WI38 (cell line): ENCODE measurements around the gene SPDL1.
A peak's percentile ranks its signal among the peaks of the same experiment; 100 is the strongest.

Source experiments
- H3K4me3 ChIP-seq: 2 replicates; pipeline ENCODE4 v1.5.1; 2011; ENCODE audit warnings: low read depth, mild to moderate bottlenecking, control low read depth, low read length
- CTCF ChIP-seq: IDR thresholded peaks from 2 replicates; pipeline ENCODE4 v1.5.1; 2012; ENCODE audit warnings: low read depth, mild to moderate bottlenecking, control low read depth, low read length

The SPDL1 gene

GRCh38 chr5:169546346-169546745 is 37.2 kb upstream of the SPDL1 start:
- TF ChIP-seq CTCF = no peak

GRCh38 chr5:169547508-169547907 is 36.1 kb upstream of the SPDL1 start:
- no peak for TF ChIP-seq CTCF
- H3K4me3 ChIP-seq = no peak overlapping the region

More at GRCh38 chr5:169546346-169546745, 37.2 kb upstream of the SPDL1 start:
- no peak overlapping the region for H3K4me3 ChIP-seq

- H3K4me3 ChIP-seq = no peak overlapping the region
- 0 out of 2 replicates have a peak, but pooled peaks have one; percentile 3 for TF ChIP-seq CTCF
These were observed 35.3 kb upstream of the SPDL1 start for GRCh38 chr5:169548315-169548714.

GRCh38 chr5:169549453-169550100 is 34.0 kb upstream of the SPDL1 start:
- TF ChIP-seq CTCF = no peak

GRCh38 chr5:169550227-169550626 is 33.3 kb upstream of the SPDL1 start:
- no peak for TF ChIP-seq CTCF
- H3K4me3 ChIP-seq = no peak overlapping the region

More at GRCh38 chr5:169549453-169550100, 34.0 kb upstream of the SPDL1 start:
- H3K4me3 ChIP-seq = no peak overlapping the region

- TF ChIP-seq CTCF = no peak
- no peak overlapping the region for H3K4me3 ChIP-seq
These were observed 32.4 kb upstream of the SPDL1 start for GRCh38 chr5:169551146-169551545.

GRCh38 chr5:169551696-169552095 is 31.9 kb upstream of the SPDL1 start:
- no peak overlapping the region for H3K4me3 ChIP-seq
- TF ChIP-seq CTCF = no peak
